Endothelial cell (in vitro differentiated cells): ENCODE measurements around the gene DENND10. TPM values are rescaled to one million over a fixed set of nuclear protein-coding genes. Genes with fewer than 3 reads are reported as not detected.
"Not testable (repeated sequence)": the region's sequence is repeated elsewhere in the genome, so short reads cannot be mapped to it uniquely, and the experiment has no call there.

ENCODE experiments used
- DNase-seq: peaks from one replicate; pipeline ENCODE4 v3.0.0; 2021; ENCODE audit warnings: low spot score
- H3K27ac Mint-ChIP-seq: one replicate; pipeline ENCODE4 v1.8.0; 2021; ENCODE audit warnings: mixed read lengths, inconsistent platforms; ENCODE audit not compliant: unreplicated experiment
- H3K27me3 Mint-ChIP-seq: one replicate; pipeline ENCODE4 v1.8.0; 2021; ENCODE audit warnings: mild to moderate bottlenecking, moderate library complexity, mixed read lengths, inconsistent platforms; ENCODE audit not compliant: unreplicated experiment
- H3K36me3 Mint-ChIP-seq: one replicate; pipeline ENCODE4 v1.8.0; 2021; ENCODE audit warnings: mild to moderate bottlenecking, low read depth, mixed read lengths, inconsistent platforms; ENCODE audit not compliant: unreplicated experiment
- H3K4me1 Mint-ChIP-seq: one replicate; pipeline ENCODE4 v1.8.0; 2021; ENCODE audit warnings: mild to moderate bottlenecking, mixed read lengths, inconsistent platforms; ENCODE audit not compliant: unreplicated experiment
- H3K4me3 Mint-ChIP-seq: one replicate; pipeline ENCODE4 v1.8.0; 2021; ENCODE audit warnings: mild to moderate bottlenecking, mixed read lengths, inconsistent platforms; ENCODE audit not compliant: unreplicated experiment
- H3K9me3 Mint-ChIP-seq: one replicate; pipeline ENCODE4 v1.8.0; 2021; ENCODE audit warnings: mixed read lengths, inconsistent platforms; ENCODE audit not compliant: unreplicated experiment
- total RNA-seq: library from RNA; stranded (reverse); fragmentation: NEBNext Ultra II Directional; extraction: Animal tissue kit (Norgen Biotek cat#: 25700); gene quantifications from one replicate; pipeline ENCODE4 v1.2.1, GENCODE V29; 2021; ENCODE audit not compliant: unreplicated experiment
- TF ChIP-seq, protein P1 (sequence below): fragments of 200-600 bp; sonication (generic); IDR thresholded peaks from one replicate; pipeline ENCODE4 v1.5.0; 2021; ENCODE audit warnings: antibody characterized with exemption; ENCODE audit not compliant: unreplicated experiment

The DENND10 gene
- total RNA-seq, 1 donor from 2014 or later = 40.6 TPM

DNA sequence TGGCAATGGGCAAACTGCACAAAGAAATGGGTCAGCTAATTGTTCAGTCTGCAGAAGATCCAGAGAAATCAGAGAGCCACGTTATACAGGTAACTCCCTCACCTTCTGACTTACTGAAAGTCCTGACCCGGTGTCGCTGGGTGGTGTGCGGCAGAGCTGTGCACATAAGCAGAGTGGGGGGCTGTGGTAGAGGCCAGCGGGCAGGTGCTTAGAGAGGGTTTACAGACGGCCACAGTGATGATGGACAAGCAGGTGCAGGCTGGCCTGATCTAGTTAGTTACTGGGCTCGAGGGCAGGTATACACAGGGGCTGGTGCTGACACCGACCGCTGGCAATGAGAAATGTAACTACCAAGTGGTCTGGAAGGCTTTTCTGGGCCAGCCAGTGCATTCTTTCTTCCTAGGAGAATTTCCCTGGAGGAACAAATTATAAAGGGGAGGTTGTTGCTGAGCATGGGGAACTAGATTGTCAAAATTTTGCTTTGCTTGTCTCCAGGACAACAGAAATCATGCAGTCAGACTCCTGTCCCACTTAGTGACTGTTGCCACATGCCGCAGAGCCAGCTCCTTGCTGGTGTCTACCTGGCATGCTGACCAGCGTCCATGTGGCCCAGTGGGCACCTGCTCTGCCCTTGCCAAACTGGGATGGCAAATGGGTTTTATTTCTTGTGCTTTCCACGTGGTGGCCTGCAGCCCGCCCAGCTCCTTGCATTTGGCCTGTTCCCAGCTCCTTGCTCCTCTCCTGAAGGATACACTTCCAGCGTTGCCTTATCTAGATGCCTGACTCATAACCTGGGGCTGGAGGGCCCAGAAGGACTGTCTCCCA lies 28.8 kb downstream of the DENND10 start:
- H3K36me3 Mint-ChIP-seq = peaks cover 35% of the 10 kb centered on the region

DNA sequence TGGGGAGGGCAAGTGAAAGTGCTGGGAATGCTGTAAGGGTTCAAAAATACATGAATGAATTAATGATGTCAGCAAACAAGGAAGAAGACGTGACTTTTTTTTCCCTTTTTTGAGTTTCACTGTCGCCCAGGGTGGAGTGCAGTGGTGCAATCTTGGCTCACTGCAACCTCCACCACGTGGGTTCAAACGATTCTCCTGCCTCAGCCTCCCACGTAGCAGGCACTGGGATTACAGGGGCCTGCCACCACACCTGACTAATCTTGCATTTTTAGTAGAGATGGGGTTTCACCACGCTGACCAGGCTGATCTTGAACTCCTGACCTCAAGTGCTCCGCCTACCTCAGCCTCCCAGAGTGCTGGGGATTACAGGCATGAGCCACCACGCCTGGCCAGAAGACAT lies 30.0 kb downstream of the DENND10 start:
- no peaks in the 10 kb centered on the region for H3K9me3 Mint-ChIP-seq
- peaks cover 31% of the 10 kb centered on the region for H3K36me3 Mint-ChIP-seq
- H3K27me3 Mint-ChIP-seq = peaks cover 3% of the 10 kb centered on the region
- TF ChIP-seq, protein P1, sequence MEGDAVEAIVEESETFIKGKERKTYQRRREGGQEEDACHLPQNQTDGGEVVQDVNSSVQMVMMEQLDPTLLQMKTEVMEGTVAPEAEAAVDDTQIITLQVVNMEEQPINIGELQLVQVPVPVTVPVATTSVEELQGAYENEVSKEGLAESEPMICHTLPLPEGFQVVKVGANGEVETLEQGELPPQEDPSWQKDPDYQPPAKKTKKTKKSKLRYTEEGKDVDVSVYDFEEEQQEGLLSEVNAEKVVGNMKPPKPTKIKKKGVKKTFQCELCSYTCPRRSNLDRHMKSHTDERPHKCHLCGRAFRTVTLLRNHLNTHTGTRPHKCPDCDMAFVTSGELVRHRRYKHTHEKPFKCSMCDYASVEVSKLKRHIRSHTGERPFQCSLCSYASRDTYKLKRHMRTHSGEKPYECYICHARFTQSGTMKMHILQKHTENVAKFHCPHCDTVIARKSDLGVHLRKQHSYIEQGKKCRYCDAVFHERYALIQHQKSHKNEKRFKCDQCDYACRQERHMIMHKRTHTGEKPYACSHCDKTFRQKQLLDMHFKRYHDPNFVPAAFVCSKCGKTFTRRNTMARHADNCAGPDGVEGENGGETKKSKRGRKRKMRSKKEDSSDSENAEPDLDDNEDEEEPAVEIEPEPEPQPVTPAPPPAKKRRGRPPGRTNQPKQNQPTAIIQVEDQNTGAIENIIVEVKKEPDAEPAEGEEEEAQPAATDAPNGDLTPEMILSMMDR = no peak
- H3K27ac Mint-ChIP-seq = no peak overlapping the region
- no peak for DNase-seq
- H3K4me1 Mint-ChIP-seq = no peaks in the 10 kb centered on the region
- H3K4me3 Mint-ChIP-seq = no peak overlapping the region

More for the DNA sequence above, 28.8 kb downstream of the DENND10 start:
- DNase-seq = no peak
- H3K27ac Mint-ChIP-seq = no peak overlapping the region
- H3K4me1 Mint-ChIP-seq = no peaks in the 10 kb centered on the region
- peak overlapping the region; percentile 1 for H3K4me3 Mint-ChIP-seq
- H3K9me3 Mint-ChIP-seq = no peaks in the 10 kb centered on the region
- H3K27me3 Mint-ChIP-seq = peaks cover 1% of the 10 kb centered on the region
- TF ChIP-seq, protein P1 = no peak

DNA sequence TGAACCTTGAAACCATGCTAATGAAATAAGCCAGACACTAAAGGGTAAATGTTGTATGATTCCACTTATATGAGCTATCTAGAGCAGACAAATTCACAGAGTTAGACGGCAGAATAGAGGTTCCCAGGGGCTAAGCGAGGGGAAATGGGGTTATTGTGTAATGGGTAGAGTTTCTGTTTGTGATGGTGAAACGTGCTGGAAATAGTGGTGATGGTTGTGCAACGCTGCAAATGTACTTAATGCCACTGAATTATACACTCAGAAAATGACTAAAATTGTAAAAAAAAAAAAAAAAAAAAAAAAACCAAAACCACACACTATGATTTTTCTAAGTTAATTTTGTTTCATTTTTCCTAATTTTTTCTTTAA lies 31.6 kb downstream of the DENND10 start:
- Mint-ChIP-seq H3K4me1 (no peaks in the 10 kb centered on the region), H3K4me3 (no peak overlapping the region), H3K27me3 (peaks cover 4% of the 10 kb centered on the region), H3K9me3 (no peaks in the 10 kb centered on the region), H3K27ac (no peak overlapping the region), H3K36me3 (peaks cover 27% of the 10 kb centered on the region)
- DNase-seq = no peak
- TF ChIP-seq, protein P1 = no peak

DNA sequence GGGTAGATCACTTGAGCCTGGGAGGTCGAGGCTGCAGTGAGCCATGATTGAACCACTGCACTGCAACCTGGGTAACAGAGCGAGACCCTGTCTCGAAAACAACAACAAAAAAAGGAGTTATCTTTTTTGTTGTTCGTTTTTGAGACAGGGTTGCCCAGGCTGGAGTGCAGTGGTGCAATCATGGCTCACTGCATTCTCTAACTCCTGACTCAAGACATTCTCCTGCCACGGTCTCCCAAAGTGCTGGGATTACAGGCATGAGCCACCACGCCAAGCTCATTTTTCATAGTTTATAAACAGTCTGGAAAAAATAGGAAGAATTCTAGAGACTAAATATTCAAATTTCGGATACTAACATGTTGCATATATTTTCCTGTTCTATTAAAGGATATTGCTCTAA lies 32.2 kb downstream of the DENND10 start:
- Mint-ChIP-seq H3K4me3 (no peak overlapping the region), H3K27me3 (peaks cover 4% of the 10 kb centered on the region), H3K36me3 (peaks cover 24% of the 10 kb centered on the region), H3K27ac (no peak overlapping the region), H3K9me3 (no peaks in the 10 kb centered on the region), H3K4me1 (no peaks in the 10 kb centered on the region)
- TF ChIP-seq, protein P1 = no peak
- no peak for DNase-seq

DNA sequence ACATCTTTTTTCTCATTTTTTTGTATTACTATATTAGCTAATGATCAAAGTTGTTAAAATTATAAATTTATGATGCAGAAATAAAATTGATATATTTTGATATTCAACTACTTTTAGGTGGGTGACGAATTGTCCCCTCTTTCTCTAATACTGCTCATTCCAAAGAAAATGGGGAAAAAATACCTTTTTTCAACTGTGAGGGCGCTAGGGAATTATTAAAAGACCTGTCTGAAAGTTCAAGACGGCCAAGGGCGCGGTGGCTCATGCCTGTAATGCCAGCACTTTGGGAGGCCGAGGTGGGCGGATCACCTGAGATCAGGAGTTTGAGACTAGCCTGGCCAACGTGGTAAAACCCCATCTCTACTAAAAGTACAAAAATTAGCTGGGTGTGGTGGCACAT lies 34.0 kb downstream of the DENND10 start:
- peaks cover 19% of the 10 kb centered on the region for H3K36me3 Mint-ChIP-seq
- H3K4me3 Mint-ChIP-seq, H3K27ac Mint-ChIP-seq, H3K9me3 Mint-ChIP-seq, H3K27me3 Mint-ChIP-seq, H3K4me1 Mint-ChIP-seq, DNase-seq: not testable (repeated sequence)
